Neural cell (in vitro differentiated cells): ENCODE results near the gene BMPR1B.

ENCODE experiments used
- CTCF ChIP-seq: fragments of 450-650 bp; IDR thresholded peaks from 2 replicates; pipeline ENCODE4 v1.5.1; 2014; ENCODE audit warnings: antibody characterized with exemption, mild to moderate bottlenecking, moderate library complexity; ENCODE audit not compliant: poor library complexity, severe bottlenecking
- EP300 ChIP-seq: fragments of 450-650 bp; conservative IDR thresholded peaks from 2 replicates; pipeline ENCODE4 v1.6.1; 2014; ENCODE audit warnings: antibody characterized with exemption, mild to moderate bottlenecking, moderate library complexity; ENCODE audit not compliant: poor library complexity, severe bottlenecking
- EZH2 ChIP-seq: fragments of 200-600, 300-800 bp; shearing (Covaris generic), sonication (generic); IDR thresholded peaks from 2 replicates; pipeline ENCODE4 v1.6.1; 2014; ENCODE audit warnings: antibody characterized with exemption, low read length, borderline replicate concordance, mild to moderate bottlenecking; ENCODE audit not compliant: insufficient read depth, poor library complexity, severe bottlenecking
- MXI1 ChIP-seq: fragments of 450-650 bp; conservative IDR thresholded peaks from 2 replicates; pipeline ENCODE4 v1.6.1; 2014; ENCODE audit warnings: antibody characterized with exemption, mild to moderate bottlenecking; ENCODE audit not compliant: poor library complexity, severe bottlenecking
- POLR2AphosphoS5 ChIP-seq: IDR thresholded peaks from 2 replicates; pipeline ENCODE4 v1.6.1; 2012
- RAD21 ChIP-seq: fragments of 450-650 bp; conservative IDR thresholded peaks from 2 replicates; pipeline ENCODE4 v1.6.1; 2014; ENCODE audit warnings: antibody characterized with exemption, mild to moderate bottlenecking, moderate library complexity
- REST ChIP-seq: IDR thresholded peaks from 2 replicates; pipeline ENCODE4 v1.6.1; 2012; ENCODE audit warnings: borderline replicate concordance
- SMC3 ChIP-seq: fragments of 450-650 bp; conservative IDR thresholded peaks from 2 replicates; pipeline ENCODE4 v1.6.1; 2014; ENCODE audit warnings: antibody characterized with exemption, mild to moderate bottlenecking, moderate library complexity; ENCODE audit not compliant: poor library complexity
- TAF1 ChIP-seq: IDR thresholded peaks from 2 replicates; pipeline ENCODE4 v1.6.1; 2012; ENCODE audit warnings: low read depth

- TF ChIP-seq EZH2, result no peak
- no peak for TF ChIP-seq CTCF
- TF ChIP-seq TAF1, result no peak
- TF ChIP-seq MXI1, result no peak
- no peak for TF ChIP-seq POLR2AphosphoS5
- TF ChIP-seq REST, result no peak
- TF ChIP-seq SMC3, result no peak
- no peak for TF ChIP-seq RAD21
- no peak for TF ChIP-seq EP300
These were observed 203.7 kb downstream of the BMPR1B start for GRCh38 chr4:94961420-94961819.
